WTC11 (cell line): ENCODE results near the gene KCNIP4. TPM values are rescaled to one million over a fixed set of nuclear protein-coding genes. Genes with fewer than 3 reads are reported as not detected.

Source experiments
- ATAC-seq: fragments of 200-7000 bp; cut with Tn5 transposase; 2 replicates; pipeline ENCODE4 v1.10.0; 2021; ENCODE audit warnings: mild to moderate bottlenecking, moderate library complexity
- CTCF ChIA-PET: fragments of 300-600 bp; sonication (Branson Sonifier 250); formaldehyde crosslinking; loops from one replicate; lab custom pipeline; 2021; ENCODE audit warnings: antibody characterized with exemption; lab: Charles Lee
- POLR2A ChIA-PET: fragments of 350-600 bp; sonication (Branson Sonifier 250); formaldehyde crosslinking; loops from one replicate; lab custom pipeline; 2021; ENCODE audit warnings: antibody characterized with exemption; lab: Charles Lee
- DNase-seq: peaks from one replicate; pipeline ENCODE4 v3.0.0; 2021; ENCODE audit warnings: low spot score
- H3K27ac Mint-ChIP-seq: 2 replicates; pipeline ENCODE4 v1.8.0; 2021; ENCODE audit warnings: mixed read lengths
- H3K27me3 Mint-ChIP-seq: 2 replicates; pipeline ENCODE4 v1.8.0; 2021; ENCODE audit warnings: low read depth, mild to moderate bottlenecking, moderate library complexity, mixed read lengths
- H3K36me3 Mint-ChIP-seq: 2 replicates; pipeline ENCODE4 v1.8.0; 2021; ENCODE audit warnings: mixed read lengths
- H3K4me1 Mint-ChIP-seq: 2 replicates; pipeline ENCODE4 v1.8.0; 2022; ENCODE audit warnings: mixed read lengths
- H3K4me3 Mint-ChIP-seq: 2 replicates; pipeline ENCODE4 v1.8.0; 2021; ENCODE audit warnings: mild to moderate bottlenecking, moderate library complexity, mixed read lengths
- H3K9me3 Mint-ChIP-seq: 2 replicates; pipeline ENCODE4 v1.8.0; 2021; ENCODE audit warnings: mixed read lengths
- ATF2 ChIP-seq: sonication (generic); formaldehyde crosslinking; IDR thresholded peaks from 2 replicates; pipeline ENCODE4 v1.8.1; 2022; ENCODE audit warnings: low read depth, missing genetic modification reagents, borderline replicate concordance
- CBFB ChIP-seq: sonication (generic); formaldehyde crosslinking; IDR thresholded peaks from 2 replicates; pipeline ENCODE4 v1.8.1; 2022; ENCODE audit warnings: mild to moderate bottlenecking, low read depth, missing genetic modification reagents
- CREM ChIP-seq: sonication (generic); formaldehyde crosslinking; IDR thresholded peaks from 2 replicates; pipeline ENCODE4 v1.8.1; 2022; ENCODE audit warnings: mild to moderate bottlenecking, missing genetic modification reagents, moderate library complexity
- CTCF ChIP-seq: fragments of 200-600 bp; IDR thresholded peaks from 2 replicates; pipeline ENCODE4 v1.8.0; 2022; ENCODE audit warnings: antibody characterized with exemption
- ELF4 ChIP-seq: sonication (generic); formaldehyde crosslinking; IDR thresholded peaks from 2 replicates; pipeline ENCODE4 v1.8.1; 2022; ENCODE audit warnings: low read depth, mild to moderate bottlenecking, moderate library complexity, missing genetic modification reagents
- FOXJ3 ChIP-seq: sonication (generic); formaldehyde crosslinking; IDR thresholded peaks from 2 replicates; pipeline ENCODE4 v1.9.0; 2021; ENCODE audit warnings: missing genetic modification reagents, mild to moderate bottlenecking, borderline replicate concordance
- FOXK1 ChIP-seq: sonication (generic); formaldehyde crosslinking; IDR thresholded peaks from 2 replicates; pipeline ENCODE4 v1.8.0; 2022; ENCODE audit warnings: mild to moderate bottlenecking, moderate library complexity, missing genetic modification reagents
- GRHL2 ChIP-seq: fragments of 250-450 bp; sonication (Bioruptor Pico); IDR thresholded peaks from 2 replicates; pipeline ENCODE4 v1.8.0; 2022; ENCODE audit warnings: mild to moderate bottlenecking, moderate library complexity; ENCODE audit not compliant: insufficient replicate concordance, severe bottlenecking
- HMGXB4 ChIP-seq: sonication (generic); formaldehyde crosslinking; IDR thresholded peaks from 2 replicates; pipeline ENCODE4 v1.8.1; 2023; ENCODE audit warnings: mild to moderate bottlenecking, moderate library complexity, missing genetic modification reagents
- IRF2 ChIP-seq: sonication (generic); formaldehyde crosslinking; IDR thresholded peaks from 2 replicates; pipeline ENCODE4 v1.8.0; 2022; ENCODE audit warnings: low read depth, missing genetic modification reagents, borderline replicate concordance
- JAZF1 ChIP-seq: fragments of 250-450 bp; sonication (Bioruptor Pico); IDR thresholded peaks from 2 replicates; pipeline ENCODE4 v1.9.0; 2021; ENCODE audit warnings: moderate library complexity, mild to moderate bottlenecking, inconsistent platforms
- NFE2L1 ChIP-seq: sonication (generic); formaldehyde crosslinking; IDR thresholded peaks from 2 replicates; pipeline ENCODE4 v1.8.1; 2023; ENCODE audit warnings: missing genetic modification reagents
- NR2C2 ChIP-seq: sonication (generic); formaldehyde crosslinking; IDR thresholded peaks from 2 replicates; pipeline ENCODE4 v1.8.0; 2022; ENCODE audit warnings: mild to moderate bottlenecking, missing genetic modification reagents
- RELA ChIP-seq: sonication (generic); formaldehyde crosslinking; IDR thresholded peaks from 2 replicates; pipeline ENCODE4 v1.8.1; 2022; ENCODE audit warnings: missing genetic modification reagents, mild to moderate bottlenecking, borderline replicate concordance
- SOX15 ChIP-seq: fragments of 250-450 bp; sonication (Bioruptor Pico); IDR thresholded peaks from 2 replicates; pipeline ENCODE4 v1.9.0; 2021; ENCODE audit warnings: mild to moderate bottlenecking
- TEAD1 ChIP-seq: sonication (generic); formaldehyde crosslinking; IDR thresholded peaks from 2 replicates; pipeline ENCODE4 v1.8.0; 2022; ENCODE audit warnings: mild to moderate bottlenecking, missing genetic modification reagents
- ZNF281 ChIP-seq: sonication (generic); formaldehyde crosslinking; IDR thresholded peaks from 2 replicates; pipeline ENCODE4 v1.8.0; 2023; ENCODE audit warnings: mild to moderate bottlenecking, missing genetic modification reagents
- ZNF396 ChIP-seq: fragments of 250-450 bp; sonication (Bioruptor Pico); IDR thresholded peaks from 2 replicates; pipeline ENCODE4 v1.8.0; 2021; ENCODE audit warnings: mild to moderate bottlenecking, moderate library complexity, borderline replicate concordance
- ZNF425 ChIP-seq: fragments of 250-450 bp; sonication (Bioruptor Pico); conservative IDR thresholded peaks from 2 replicates; pipeline ENCODE4 v1.9.0; 2021; ENCODE audit warnings: mild to moderate bottlenecking
- ZNF532 ChIP-seq: fragments of 250-450 bp; sonication (Bioruptor Pico); IDR thresholded peaks from 2 replicates; pipeline ENCODE4 v1.9.0; 2021; ENCODE audit warnings: mild to moderate bottlenecking, borderline replicate concordance
- total RNA-seq: library from RNA; stranded (reverse); gene quantifications from 3 replicates; pipeline ENCODE4 v1.2.3, GENCODE V29; 2021

KCNIP4 gene
- total RNA-seq, 1 experiment from 2014 or later: not detected

GRCh38 chr4:21869978-21870745, 78.4 kb downstream of the KCNIP4 start:
- DNase-seq: no peak
- H3K27ac Mint-ChIP-seq: no peak overlapping the region
- TF ChIP-seq FOXJ3 (CRISPR knock-in tag) (no peak), RELA (CRISPR knock-in tag) (no peak), GRHL2 (CRISPR knock-in tag) (no peak), NR2C2 (CRISPR knock-in tag) (no peak), ZNF281 (no peak), FOXK1 (CRISPR knock-in tag) (no peak), CBFB (CRISPR knock-in tag) (no peak), SOX15 (CRISPR knock-in tag) (no peak), TEAD1 (no peak), CTCF (no peak), ATF2 (CRISPR knock-in tag) (no peak), IRF2 (CRISPR knock-in tag) (no peak), HMGXB4 (CRISPR knock-in tag) (no peak), ELF4 (CRISPR knock-in tag) (no peak), ZNF396 (CRISPR knock-in tag) (no peak), NFE2L1 (CRISPR knock-in tag) (no peak), ZNF425 (CRISPR knock-in tag) (no peak), ZNF532 (CRISPR knock-in tag) (no peak), JAZF1 (CRISPR knock-in tag) (no peak), CREM (CRISPR knock-in tag) (no peak)

More at GRCh38 chr4:21869978-21870745, 78.4 kb downstream of the KCNIP4 start:
- CTCF ChIA-PET: no interaction called here
- Mint-ChIP-seq H3K27me3 (no peaks in the 10 kb centered on the region), H3K4me1 (peaks cover 19% of the 10 kb centered on the region), H3K9me3 (0 out of 2 replicates have a peak, but pooled peaks cover 4% of the 10 kb centered on the region), H3K4me3 (no peak overlapping the region), H3K36me3 (no peaks in the 10 kb centered on the region)
- POLR2A ChIA-PET: no interaction called here
- peak; percentile 84 for ATAC-seq
